Measurements from ENCODE around the gene LACC1.
A peak's percentile ranks its signal among the peaks of the same experiment; 100 is the strongest.

Gene LACC1

DNA sequence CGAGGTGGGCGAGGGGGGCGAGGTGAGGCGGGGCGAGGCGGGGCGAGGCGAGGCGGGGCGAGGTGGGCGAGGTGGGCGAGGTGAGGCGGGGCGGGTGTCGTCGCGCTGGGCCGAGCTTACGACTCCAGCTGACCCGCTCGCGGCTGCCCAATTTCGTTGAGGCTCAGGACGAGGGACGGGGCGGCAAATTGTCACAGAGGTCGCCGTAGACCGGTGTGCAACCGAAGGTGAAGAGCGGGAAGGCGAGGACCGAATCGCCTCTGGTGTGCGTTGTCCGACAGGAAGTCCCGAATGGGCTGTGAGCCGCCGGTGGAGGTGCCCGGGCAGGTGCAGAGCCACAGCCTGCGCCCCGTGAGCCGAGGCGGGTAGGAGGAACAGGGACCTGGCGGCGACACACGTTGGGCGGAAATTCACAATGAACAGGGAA, at the start of gene LACC1:
Gene LACC1, plus strand, starts transcription at position 150 of the 427 bp plus-strand sequence. CDS start 1,082 bp downstream, outside the sequence.
- DNase-seq = peak; percentile 38 to 44

GRCh38 chr13:43830497-43830881, 49.2 kb upstream of the LACC1 start:
- no peak for DNase-seq

- no peak for DNase-seq
Observed at GRCh38 chr13:43831088-43831487, 48.6 kb upstream of the LACC1 start.

DNA sequence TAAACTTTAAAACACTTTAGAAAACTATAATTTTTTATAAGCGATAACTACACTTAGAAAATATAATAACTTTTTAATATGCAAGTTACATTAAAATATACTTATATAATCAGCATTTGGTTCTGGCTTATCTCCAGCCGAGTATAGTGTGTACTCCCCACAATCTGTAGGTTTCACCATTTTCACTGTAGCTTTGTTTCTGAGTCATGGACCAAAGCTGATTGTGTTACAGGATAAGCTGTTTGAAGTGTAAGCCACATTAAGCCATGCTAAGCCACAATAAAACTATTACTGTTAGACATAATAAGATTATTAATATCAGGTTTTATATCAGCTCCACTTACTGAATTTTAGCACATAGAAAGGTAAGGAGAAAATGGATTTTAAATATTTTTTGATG, 44.0 kb upstream of the LACC1 start:
- no peak for DNase-seq

- DNase-seq = no peak
Observed at GRCh38 chr13:43838909-43839308, 40.8 kb upstream of the LACC1 start.

DNA sequence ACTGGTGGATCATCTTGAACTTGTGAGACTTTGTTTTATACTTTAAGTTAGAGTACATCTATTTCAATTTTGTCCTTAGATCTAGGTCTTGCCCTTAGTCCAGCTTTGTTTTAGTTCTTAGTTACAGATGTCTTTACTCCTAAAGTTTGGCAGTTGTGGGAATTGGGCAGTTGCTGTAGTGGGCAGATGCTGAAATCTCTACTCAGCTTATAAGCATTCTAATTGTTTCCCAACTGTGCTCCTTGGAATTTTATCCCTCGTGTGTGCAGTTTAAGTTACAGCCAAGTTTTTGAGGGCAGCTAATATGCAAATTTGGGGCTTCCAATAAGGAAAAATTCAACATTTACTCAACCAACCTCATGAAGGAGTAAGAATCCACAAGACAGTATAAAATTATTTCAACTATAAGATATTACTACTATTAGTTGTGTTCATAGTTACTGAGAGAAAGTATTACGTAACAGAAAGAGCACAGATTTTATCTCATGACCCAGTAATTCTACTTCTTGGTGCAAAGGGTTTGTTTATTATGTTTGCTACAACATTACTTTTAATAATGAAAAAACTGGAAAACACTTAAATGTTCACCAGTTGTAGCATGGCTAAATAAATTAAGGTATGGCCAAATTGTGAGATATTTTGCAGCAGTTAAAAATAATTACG, 33.1 kb upstream of the LACC1 start:
- no peak for DNase-seq

DNA sequence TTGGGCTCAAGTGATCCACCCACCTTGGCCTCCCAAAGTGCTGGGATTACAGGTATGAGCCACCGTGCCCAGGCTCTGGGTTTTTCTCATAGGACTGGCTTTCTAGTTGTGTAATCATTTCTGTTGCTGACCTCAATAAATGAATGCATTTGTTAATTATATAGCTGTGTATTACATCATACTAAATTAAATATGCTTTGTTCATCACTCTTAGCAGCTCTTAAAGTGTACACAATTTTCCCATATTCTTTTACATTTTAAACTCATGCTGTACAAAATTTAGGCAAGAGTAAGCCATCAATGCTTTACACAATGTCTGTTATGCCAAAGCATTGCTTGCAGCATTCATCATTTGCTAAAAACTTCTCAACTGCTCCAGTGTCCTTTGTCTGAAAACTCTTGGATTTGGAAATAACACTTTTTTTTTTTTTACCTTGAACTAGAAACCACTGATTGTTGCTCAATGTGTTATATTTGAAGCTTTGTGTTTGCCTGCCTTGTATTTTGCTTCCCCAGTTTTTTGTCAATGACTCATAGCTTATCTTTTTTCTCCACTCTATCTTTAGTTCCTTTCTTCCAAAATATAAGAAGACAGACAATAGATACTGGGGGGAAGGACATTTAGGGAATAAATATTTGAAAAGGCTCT, 31.6 kb upstream of the LACC1 start:
- no peak for DNase-seq

DNA sequence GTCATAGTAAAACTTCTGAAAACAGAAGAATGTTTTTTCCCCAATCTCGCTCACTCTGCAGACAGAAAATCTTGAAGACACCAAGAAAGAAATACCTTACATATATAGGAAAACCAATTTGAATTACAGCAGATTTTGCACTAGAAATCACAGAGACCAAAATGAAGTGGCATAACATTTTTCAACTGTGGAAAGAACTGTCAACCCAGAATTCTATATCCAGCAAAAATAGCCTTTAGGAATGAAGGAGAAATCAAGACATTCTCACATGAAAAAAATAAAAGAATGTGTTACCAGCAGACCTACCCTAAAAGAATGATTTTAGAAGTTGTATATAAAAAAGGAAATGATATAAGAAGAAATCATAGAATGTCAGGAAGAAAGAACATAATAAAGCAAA, 28.8 kb upstream of the LACC1 start:
- DNase-seq = no peak

GRCh38 chr13:43852923-43853404, 26.7 kb upstream of the LACC1 start:
- no peak for DNase-seq

- no peak for DNase-seq
Observed at GRCh38 chr13:43861863-43862262, 17.8 kb upstream of the LACC1 start.

- DNase-seq = no peak
Observed at GRCh38 chr13:43864921-43865320, 14.8 kb upstream of the LACC1 start.

DNA sequence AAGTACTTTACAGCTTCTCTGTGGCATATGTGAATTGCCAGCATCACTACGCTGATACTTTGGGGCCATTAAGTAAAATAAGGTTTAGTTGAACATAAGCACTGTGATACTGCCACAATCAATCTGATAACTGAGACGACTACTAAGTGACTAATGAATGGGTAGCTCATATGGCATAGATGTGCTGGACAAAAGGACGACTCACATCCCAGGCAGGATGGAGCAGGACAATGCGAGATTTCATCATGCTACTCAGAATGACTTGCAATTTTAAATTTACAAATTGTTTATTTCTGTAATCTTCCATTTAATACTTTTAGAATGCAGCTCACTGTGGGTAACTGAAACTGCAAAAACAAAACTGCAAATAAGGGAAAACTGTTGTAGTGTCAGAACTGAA, 13.8 kb upstream of the LACC1 start:
- no peak for DNase-seq

DNA sequence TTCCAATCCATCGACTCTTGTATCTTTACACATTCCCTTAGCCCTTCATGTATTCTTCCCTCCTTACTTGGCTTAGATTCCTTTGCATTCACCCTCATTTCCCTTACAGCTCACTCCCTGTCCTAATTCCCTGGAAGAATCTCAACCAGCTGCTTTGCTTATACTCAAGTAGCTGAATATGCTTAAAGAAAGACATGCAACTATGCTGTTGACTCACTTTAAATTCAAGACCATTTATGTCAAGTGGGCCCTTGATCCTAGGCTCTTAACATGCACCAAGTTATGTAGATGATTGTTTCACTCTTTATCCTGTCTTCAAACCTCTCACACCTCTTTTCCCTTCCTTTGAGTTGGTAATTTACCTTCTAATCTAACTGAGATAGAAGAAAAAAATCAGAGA, 7.5 kb upstream of the LACC1 start:
- DNase-seq = no peak

GRCh38 chr13:43874504-43875092, 5.1 kb upstream of the LACC1 start:
- peak in 1 of 2 donors; percentile 24 for DNase-seq

DNA sequence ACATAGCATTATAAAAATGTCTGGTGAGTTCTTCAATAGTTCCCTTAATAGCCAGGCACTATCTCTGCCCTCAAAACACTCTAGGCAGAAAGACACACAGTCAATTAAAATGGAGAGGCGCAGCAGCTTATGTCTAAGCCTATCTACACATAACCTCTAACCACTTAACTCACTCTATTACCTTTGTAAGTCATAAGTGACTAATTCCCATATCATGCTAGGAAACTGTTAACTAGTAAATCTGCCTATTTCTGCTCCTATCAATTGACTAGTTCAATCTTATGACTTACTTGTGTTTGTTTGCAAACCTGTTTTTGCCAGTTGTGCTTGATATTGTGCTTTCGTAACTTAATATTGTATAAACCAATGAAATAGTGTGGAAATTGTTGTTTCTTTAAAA, 3.3 kb upstream of the LACC1 start:
- no peak for DNase-seq

DNA sequence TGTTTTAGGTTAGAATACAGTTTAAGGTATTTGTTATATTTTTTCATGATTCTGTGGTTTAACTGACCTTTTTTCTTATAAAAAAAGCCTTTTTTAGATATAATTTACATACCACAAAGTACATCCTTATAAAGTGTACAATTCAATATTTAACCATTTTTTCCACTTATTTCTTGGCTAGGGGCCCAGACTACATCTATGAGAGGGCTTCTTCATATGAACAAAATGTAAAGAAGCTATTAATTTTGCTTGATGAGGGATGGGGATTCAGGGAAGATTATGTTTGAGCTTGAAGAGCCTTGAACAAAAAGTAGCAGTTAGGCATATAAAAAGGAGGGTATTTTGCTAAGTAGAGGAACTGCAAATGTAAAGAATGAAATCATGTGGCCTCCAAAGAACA, 2.4 kb upstream of the LACC1 start:
- no peak for DNase-seq

DNA sequence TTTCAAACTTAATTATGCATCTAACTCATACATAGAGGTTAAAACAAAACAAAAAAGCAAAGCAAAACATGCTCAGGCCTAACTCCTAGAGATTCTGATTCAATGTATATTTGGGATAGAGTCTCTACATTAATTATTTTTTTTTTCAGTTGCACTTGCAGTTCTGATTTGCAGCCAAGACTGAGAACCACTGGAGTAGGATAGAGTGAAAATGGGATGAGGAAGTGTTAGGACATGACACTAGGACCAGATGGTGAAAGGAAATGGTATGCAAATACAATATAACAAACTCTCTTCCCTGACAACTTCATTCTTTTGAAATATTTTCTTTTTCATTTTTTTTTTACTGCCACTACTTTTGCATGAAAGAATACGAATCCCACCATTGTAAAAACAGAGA, 1.9 kb upstream of the LACC1 start:
- no peak for DNase-seq

- DNase-seq = peak; percentile 80 to 85
Observed at GRCh38 chr13:43878892-43879754, 581 bp upstream of the LACC1 start, which contains the start of gene CCDC122. Gene CCDC122, minus strand, starts transcription at chr13:43879740. Its CDS starts 10,364 bp downstream, at chr13:43869376.

- no peak for DNase-seq
Observed at GRCh38 chr13:43880214-43880855, 631 bp downstream of the LACC1 start.

- no peak for DNase-seq
Observed at GRCh38 chr13:43880926-43881325, 1.2 kb downstream of the LACC1 start.

DNA sequence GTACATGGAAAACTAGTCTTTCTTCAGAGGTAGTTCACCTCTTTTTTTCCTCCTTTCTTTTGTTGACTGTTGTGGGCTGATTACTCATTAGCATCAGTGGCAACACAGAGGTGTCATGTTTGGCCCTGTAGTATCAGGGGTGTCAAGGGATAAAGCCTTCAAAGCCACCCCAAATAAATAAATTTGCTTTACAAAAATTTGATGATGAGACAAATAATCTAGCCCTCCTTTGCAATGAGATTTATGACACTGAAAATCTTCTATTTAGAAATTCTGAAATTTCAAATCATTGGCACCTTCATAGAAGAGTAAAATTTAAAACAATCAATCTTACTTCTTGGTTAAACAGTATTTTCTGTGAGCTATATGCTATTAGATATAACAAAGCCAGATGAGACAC, 1.9 kb downstream of the LACC1 start:
- DNase-seq = no peak

GRCh38 chr13:43883631-43884030, 3.9 kb downstream of the LACC1 start:
- no peak for DNase-seq

DNA sequence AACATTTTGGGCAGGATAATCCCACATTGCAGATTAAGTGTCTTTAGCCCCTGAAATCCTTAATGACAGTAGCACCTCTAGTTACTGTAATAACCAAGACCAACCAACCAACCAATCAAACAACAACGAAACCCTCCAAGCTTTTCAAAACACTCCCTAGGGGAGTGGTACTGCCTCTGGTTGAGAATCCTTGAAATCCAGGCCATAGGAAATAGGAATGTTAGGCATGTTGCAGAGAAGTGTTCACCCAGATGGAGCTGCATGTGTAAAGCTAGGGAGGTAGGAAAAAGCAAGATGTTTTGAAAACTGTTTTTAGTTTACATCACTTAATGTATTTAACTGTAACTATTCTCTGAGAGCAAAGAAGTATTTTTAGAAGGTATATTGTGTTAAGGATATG, 4.5 kb downstream of the LACC1 start:
- no peak for DNase-seq

All from CD4-positive, alpha-beta T cell treated with Interleukin-1 beta for 1 hour (primary cell).